CD14-positive monocyte (primary cell): ENCODE measurements around the gene LYPLAL1. TPM values are rescaled to one million over a fixed set of nuclear protein-coding genes. Genes with fewer than 3 reads are reported as not detected.
"Not testable (repeated sequence)": the region's sequence is repeated elsewhere in the genome, so short reads cannot be mapped to it uniquely, and the experiment has no call there.

ENCODE experiments used
- DNase-seq, 3 donors: peaks; one replicate each; pipeline ENCODE4 v3.0.0-alpha.2; 2011 to 2022
- H2AFZ ChIP-seq: 2 replicates; pipeline ENCODE4 v1.6.0; 2012; ENCODE audit warnings: mild to moderate bottlenecking, low read depth, low read length, inconsistent platforms; ENCODE audit not compliant: insufficient read depth, poor library complexity, severe bottlenecking
- H3K27ac ChIP-seq, 2 donors: 1 replicate in 1 of 2; 2 replicates in 1 of 2; pipeline ENCODE4 v1.5.1; 2012 to 2013; ENCODE audit warnings: low read length in 2 of 2, control low read depth in 1 of 2, inconsistent platforms in 1 of 2, low read depth in 1 of 2, mild to moderate bottlenecking in 1 of 2
- H3K27me3 ChIP-seq, 2 donors: one replicate each; pipeline versions ENCODE4 v1.6.0 to v1.6.1; 2011 to 2013; ENCODE audit warnings: low read length in 2 of 2; ENCODE audit not compliant: control insufficient read depth in 2 of 2, insufficient read depth in 2 of 2
- H3K36me3 ChIP-seq, 2 donors: replicated peaks in 1 of 2; 1 replicate in 1 of 2; 2 replicates in 1 of 2; pipeline versions ENCODE4 v1.5.1 to v1.6.1; 2012 to 2013; ENCODE audit warnings: low read length in 2 of 2, control low read depth in 1 of 2, inconsistent platforms in 1 of 2, mild to moderate bottlenecking in 1 of 2; ENCODE audit not compliant: insufficient read depth in 2 of 2, control insufficient read depth in 1 of 2
- H3K4me1 ChIP-seq, 2 donors: 1 replicate in 1 of 2; 2 replicates in 1 of 2; pipeline versions ENCODE4 v1.5.1 to v1.6.1; 2012 to 2013; ENCODE audit warnings: low read length in 2 of 2, control low read depth in 1 of 2, inconsistent platforms in 1 of 2, mild to moderate bottlenecking in 1 of 2, moderate library complexity in 1 of 2; ENCODE audit not compliant: insufficient read depth in 2 of 2, control insufficient read depth in 1 of 2
- H3K4me2 ChIP-seq: replicated peaks from 2 replicates; pipeline ENCODE3; 2012; ENCODE audit warnings: low read length, moderate library complexity, mild to moderate bottlenecking; ENCODE audit not compliant: poor library complexity, severe bottlenecking; ENCODE audit errors: extremely low read depth
- H3K4me3 ChIP-seq, 3 experiments: fragments of 200-600 bp in 1 of 3; sonication (generic) in 1 of 3; replicated peaks in 1 of 3; 1 replicate in 2 of 3; 2 replicates in 1 of 3; pipeline ENCODE4 v1.5.1; 2011 to 2013; ENCODE audit warnings: low read length in 3 of 3, mild to moderate bottlenecking in 3 of 3, control low read depth in 2 of 3, low read depth in 2 of 3, inconsistent platforms in 1 of 3, moderate library complexity in 1 of 3
- H3K79me2 ChIP-seq: 2 replicates; pipeline ENCODE4 v1.6.0; 2012; ENCODE audit warnings: mild to moderate bottlenecking, control low read depth, inconsistent platforms, low read length, moderate library complexity; ENCODE audit not compliant: insufficient read depth
- H3K9ac ChIP-seq: 2 replicates; pipeline ENCODE4 v1.6.0; 2017; ENCODE audit warnings: low read length, mild to moderate bottlenecking; ENCODE audit not compliant: insufficient read depth, poor library complexity, severe bottlenecking
- H3K9me3 ChIP-seq, 2 donors: replicated peaks in 1 of 2; 1 replicate in 1 of 2; 2 replicates in 1 of 2; pipeline versions ENCODE4 v1.5.1 to v1.6.1; 2012 to 2013; ENCODE audit warnings: low read length in 2 of 2, control low read depth in 1 of 2; ENCODE audit not compliant: control insufficient read depth in 1 of 2, insufficient read depth in 1 of 2
- H4K20me1 ChIP-seq: 2 replicates; pipeline ENCODE4 v1.6.0; 2012; ENCODE audit warnings: mild to moderate bottlenecking, low read length, control low read depth, moderate library complexity; ENCODE audit not compliant: insufficient read depth
- H3K27ac Mint-ChIP-seq, 7 donors: one replicate each; pipeline ENCODE4 v1.8.0; 2020; ENCODE audit warnings: mild to moderate bottlenecking in 7 of 7, mixed read lengths in 7 of 7, moderate library complexity in 6 of 7, inconsistent platforms in 2 of 7
- H3K27me3 Mint-ChIP-seq, 3 donors: one replicate each; pipeline ENCODE4 v1.8.0; 2021 to 2022; ENCODE audit warnings: low read depth in 3 of 3, mild to moderate bottlenecking in 3 of 3, mixed read lengths in 3 of 3, moderate library complexity in 3 of 3, inconsistent platforms in 1 of 3
- H3K36me3 Mint-ChIP-seq, 2 donors: one replicate each; pipeline ENCODE4 v1.8.0; 2020; ENCODE audit warnings: mixed read lengths in 2 of 2, inconsistent platforms in 1 of 2, mild to moderate bottlenecking in 1 of 2
- H3K4me1 Mint-ChIP-seq: one replicate; pipeline ENCODE4 v1.8.0; 2020; ENCODE audit warnings: mild to moderate bottlenecking, mixed read lengths
- H3K4me3 Mint-ChIP-seq, 2 donors: one replicate each; pipeline ENCODE4 v1.8.0; 2020; ENCODE audit warnings: mild to moderate bottlenecking in 2 of 2, mixed read lengths in 2 of 2, moderate library complexity in 1 of 2
- H3K9me3 Mint-ChIP-seq, 7 donors: one replicate each; pipeline ENCODE4 v1.8.0; 2020 to 2022; ENCODE audit warnings: mixed read lengths in 7 of 7, mild to moderate bottlenecking in 6 of 7, moderate library complexity in 6 of 7, inconsistent platforms in 2 of 7
- WGBS: methylation state at CpG from one replicate; pipeline ENCODE4 v1.1.5; 2013; ENCODE audit warnings: missing lambda C conversion rate; ENCODE audit not compliant: insufficient coverage; 5-methylcytosine and 5-hydroxymethylcytosine counted together
- intact Hi-C, 2 donors: fragments of 100-400 bp; cut with micrococcal nuclease; formaldehyde crosslinking; loops; one replicate each; pipeline versions ENCODE4 v1.15.0 to v1.15.1; 2023
- polyA plus RNA-seq, 3 donors: library from polyadenylated mRNA; depleted of rRNA in 1 of 3; unstranded in 2 of 3; stranded (reverse) in 1 of 3; fragments of 300-500 nt in 2 of 3; fragments of >200 nt in 1 of 3; fragmentation: Illumina TruSeq in 2 of 3; gene quantifications; 1 replicate in 2 of 3; 2 replicates in 1 of 3; pipeline ENCODE4 v1.2.3, GENCODE V29; 2012 to 2021
- TF ChIP-seq, protein P1 (sequence below): fragments of 200-600 bp; IDR thresholded peaks from one replicate; pipeline ENCODE4 v1.8.0; 2022; ENCODE audit warnings: antibody characterized with exemption, mild to moderate bottlenecking

The LYPLAL1 gene
- polyA plus RNA-seq, 3 donors, result 10.2 to 55.9 (median 36.1) TPM

DNA sequence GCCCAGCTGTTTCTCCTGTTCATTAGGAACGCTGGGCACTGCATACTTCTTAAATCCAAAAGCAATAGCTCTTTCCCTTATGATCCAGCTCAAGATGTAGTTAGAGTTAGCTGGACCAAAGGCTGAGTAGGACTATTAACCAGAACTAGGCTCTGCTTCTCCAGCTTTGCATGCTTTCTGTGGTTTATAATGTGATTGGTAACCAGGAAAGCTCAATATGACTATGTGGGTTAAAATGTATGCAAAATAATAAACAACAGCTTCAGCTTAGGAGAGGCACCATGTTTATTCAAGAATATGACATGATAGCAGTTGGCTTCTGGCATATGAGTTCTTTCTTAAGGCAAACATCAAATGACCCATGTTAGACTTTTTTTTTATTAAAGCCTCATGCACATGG, 73.8 kb downstream of the LYPLAL1 start:
- Histone ChIP-seq H3K4me2 (no peak overlapping the region), H3K27me3 (no peaks in the 10 kb centered on the region), H3K79me2 (no peaks in the 10 kb centered on the region), H3K4me3 (no peak overlapping the region), H3K27ac (no peak overlapping the region), H3K36me3 (no peaks in the 10 kb centered on the region), H3K9me3 (peaks cover 3 to 5% of the 10 kb centered on the region in 2 donors), H3K4me1 (no peaks in the 10 kb centered on the region), H2AFZ (no peak overlapping the region), H3K9ac (no peak overlapping the region), H4K20me1 (no peaks in the 10 kb centered on the region)
- intact Hi-C loops, result no loop called here
- peaks cover 0 to 2% (median 2%) of the 10 kb centered on the region in 3 donors for H3K27me3 Mint-ChIP-seq
- H3K9me3 Mint-ChIP-seq, result peaks cover 0 to 15% (median 9%) of the 10 kb centered on the region in 7 donors
- H3K36me3 Mint-ChIP-seq, result no peaks in the 10 kb centered on the region
- no peak overlapping the region for H3K27ac Mint-ChIP-seq
- WGBS, result no CpG with 5 or more reads among the region's 1 CpG
- no peak overlapping the region for H3K4me3 Mint-ChIP-seq
- H3K4me1 Mint-ChIP-seq, result no peaks in the 10 kb centered on the region
- DNase-seq, result no peak
- TF ChIP-seq, protein P1, sequence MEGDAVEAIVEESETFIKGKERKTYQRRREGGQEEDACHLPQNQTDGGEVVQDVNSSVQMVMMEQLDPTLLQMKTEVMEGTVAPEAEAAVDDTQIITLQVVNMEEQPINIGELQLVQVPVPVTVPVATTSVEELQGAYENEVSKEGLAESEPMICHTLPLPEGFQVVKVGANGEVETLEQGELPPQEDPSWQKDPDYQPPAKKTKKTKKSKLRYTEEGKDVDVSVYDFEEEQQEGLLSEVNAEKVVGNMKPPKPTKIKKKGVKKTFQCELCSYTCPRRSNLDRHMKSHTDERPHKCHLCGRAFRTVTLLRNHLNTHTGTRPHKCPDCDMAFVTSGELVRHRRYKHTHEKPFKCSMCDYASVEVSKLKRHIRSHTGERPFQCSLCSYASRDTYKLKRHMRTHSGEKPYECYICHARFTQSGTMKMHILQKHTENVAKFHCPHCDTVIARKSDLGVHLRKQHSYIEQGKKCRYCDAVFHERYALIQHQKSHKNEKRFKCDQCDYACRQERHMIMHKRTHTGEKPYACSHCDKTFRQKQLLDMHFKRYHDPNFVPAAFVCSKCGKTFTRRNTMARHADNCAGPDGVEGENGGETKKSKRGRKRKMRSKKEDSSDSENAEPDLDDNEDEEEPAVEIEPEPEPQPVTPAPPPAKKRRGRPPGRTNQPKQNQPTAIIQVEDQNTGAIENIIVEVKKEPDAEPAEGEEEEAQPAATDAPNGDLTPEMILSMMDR, result no peak

DNA sequence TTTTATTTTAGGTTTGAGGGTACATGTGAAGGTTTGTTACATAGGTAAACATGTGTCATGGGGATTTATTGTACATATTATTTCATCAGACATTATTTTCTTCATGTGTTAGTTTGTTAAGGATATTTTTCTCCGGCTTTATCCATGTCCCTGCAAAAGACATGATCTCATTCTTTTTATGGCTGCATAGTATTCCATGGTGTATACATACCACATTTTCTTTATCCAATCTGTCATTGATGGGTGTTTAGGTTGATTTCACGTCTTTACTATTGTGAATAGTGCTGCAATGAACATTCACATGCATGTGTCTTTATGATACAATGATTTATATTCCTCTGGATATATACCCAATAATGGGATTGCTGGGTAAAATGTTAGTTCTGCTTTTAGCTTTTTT, 76.8 kb downstream of the LYPLAL1 start:
- H3K36me3 ChIP-seq, H3K27ac ChIP-seq, H3K4me3 Mint-ChIP-seq, DNase-seq, H3K4me3 ChIP-seq, H3K27ac Mint-ChIP-seq, intact Hi-C loops, H3K79me2 ChIP-seq, H3K4me1 Mint-ChIP-seq, H3K27me3 ChIP-seq, H3K9me3 ChIP-seq, H2AFZ ChIP-seq, H3K4me2 ChIP-seq, H3K4me1 ChIP-seq, H3K9ac ChIP-seq, H3K27me3 Mint-ChIP-seq, H4K20me1 ChIP-seq, H3K36me3 Mint-ChIP-seq: not testable (repeated sequence)
- no CpG with 5 or more reads among the region's 2 CpGs for WGBS
- H3K9me3 Mint-ChIP-seq, result peaks cover 0 to 10% (median 5%) of the 10 kb centered on the region in 7 donors
